ENCODE results near the gene UTF1.

- TF ChIP-seq CTCF (conservative IDR thresholded peaks at IDR 0.05 in 1 of 2, IDR thresholded peaks at IDR 0.05 in 1 of 2; ENCODE audit: extremely low read depth in 1 of 2, insufficient read depth in 1 of 2, low read depth in 1 of 2, low read length in 2 of 2) (no peak), EZH2 (IDR thresholded peaks at IDR 0.05; ENCODE audit: borderline replicate concordance, low read length) (no peak)
Measured at GRCh38 chr10:133239990-133240389, 10.0 kb downstream of the UTF1 start.

All from mammary epithelial cell (primary cell).